LNCAP (cell line): ENCODE measurements around the gene KRT6B.

Experiments used
- TF ChIP-seq, protein P1 (sequence below): fragments of 450-650 bp; IDR thresholded peaks from 2 replicates; pipeline ENCODE4 v1.5.1; 2017; ENCODE audit warnings: mild to moderate bottlenecking

The KRT6B gene

DNA sequence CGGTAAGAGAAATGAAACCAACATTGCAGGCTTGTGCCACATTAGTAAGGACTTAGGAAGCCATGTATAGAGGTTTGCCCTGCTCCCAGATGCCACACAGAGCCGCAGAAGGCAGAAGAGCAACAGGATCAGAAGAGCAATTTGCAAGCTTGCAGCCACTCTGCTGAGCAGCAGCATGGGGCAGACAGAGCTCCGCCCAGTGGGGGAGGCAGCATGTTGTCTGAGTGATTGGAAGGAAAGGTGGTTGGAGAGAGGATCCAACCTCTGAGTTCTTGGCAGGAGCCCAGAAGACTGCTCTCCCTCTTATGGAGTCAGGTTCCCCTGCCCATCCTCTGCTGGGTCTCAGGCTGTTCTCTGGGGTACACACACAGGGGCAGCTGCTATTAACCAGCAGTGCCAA, 43.4 kb upstream of the KRT6B start:
- TF ChIP-seq, protein P1, sequence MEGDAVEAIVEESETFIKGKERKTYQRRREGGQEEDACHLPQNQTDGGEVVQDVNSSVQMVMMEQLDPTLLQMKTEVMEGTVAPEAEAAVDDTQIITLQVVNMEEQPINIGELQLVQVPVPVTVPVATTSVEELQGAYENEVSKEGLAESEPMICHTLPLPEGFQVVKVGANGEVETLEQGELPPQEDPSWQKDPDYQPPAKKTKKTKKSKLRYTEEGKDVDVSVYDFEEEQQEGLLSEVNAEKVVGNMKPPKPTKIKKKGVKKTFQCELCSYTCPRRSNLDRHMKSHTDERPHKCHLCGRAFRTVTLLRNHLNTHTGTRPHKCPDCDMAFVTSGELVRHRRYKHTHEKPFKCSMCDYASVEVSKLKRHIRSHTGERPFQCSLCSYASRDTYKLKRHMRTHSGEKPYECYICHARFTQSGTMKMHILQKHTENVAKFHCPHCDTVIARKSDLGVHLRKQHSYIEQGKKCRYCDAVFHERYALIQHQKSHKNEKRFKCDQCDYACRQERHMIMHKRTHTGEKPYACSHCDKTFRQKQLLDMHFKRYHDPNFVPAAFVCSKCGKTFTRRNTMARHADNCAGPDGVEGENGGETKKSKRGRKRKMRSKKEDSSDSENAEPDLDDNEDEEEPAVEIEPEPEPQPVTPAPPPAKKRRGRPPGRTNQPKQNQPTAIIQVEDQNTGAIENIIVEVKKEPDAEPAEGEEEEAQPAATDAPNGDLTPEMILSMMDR, result no peak

DNA sequence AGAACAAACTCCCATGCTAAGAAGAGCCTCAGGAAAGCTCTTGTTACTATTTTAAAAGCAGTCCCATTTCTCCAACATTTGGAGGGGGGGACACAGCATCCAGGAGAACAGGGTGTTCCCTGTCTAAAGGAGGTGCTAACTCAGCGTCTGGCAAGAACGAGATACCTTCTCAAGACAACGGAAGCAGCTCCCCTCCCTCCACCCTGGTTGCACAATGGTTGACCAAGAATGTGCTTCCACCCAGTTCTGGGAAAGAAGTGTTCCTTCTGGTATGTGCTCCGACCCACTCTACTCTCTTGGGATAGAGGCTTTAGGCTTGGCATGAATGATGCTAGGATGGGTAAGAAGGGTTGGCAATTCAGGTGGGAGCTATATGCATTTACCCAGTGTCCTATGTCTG, 42.6 kb upstream of the KRT6B start:
- TF ChIP-seq, protein P1, result no peak

DNA sequence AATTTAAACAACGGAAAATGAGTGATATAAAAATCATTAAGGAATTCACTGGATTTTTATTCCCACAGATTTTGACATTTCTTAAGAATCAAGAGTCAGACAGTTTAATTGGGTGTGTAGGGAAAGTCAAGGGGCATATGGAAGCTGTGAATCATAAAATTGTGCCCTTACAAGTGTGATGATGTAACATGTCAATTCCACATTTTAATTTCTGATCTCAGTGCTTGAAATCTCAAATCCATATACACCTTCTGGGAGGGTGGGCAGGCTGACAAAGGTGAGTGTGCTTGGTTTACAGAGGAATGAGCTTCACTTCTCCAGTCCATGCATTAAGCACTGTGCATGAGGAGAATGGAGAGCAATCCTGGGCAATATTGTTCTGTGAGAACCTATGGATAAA, 42.2 kb upstream of the KRT6B start:
- TF ChIP-seq, protein P1, result no peak

DNA sequence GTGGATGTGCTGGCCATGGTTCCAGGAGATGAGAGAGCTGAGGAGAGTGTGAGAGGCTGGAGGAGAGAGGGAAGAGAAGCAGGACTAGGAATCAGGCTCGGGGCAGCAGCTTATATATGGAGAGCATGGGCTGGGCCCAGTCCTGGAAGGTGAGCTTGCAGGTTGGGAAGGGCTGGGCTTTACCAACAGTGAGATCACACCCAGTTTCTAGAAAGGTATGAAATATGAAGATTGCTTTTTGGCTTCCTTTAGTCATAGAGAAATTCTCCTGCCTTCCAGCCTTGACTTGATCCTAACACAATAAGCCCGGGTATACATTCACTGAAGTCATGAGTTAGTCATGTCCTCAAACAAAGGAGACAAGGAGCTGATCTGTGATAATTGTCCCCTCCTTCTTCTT, 41.2 kb upstream of the KRT6B start, which contains the start of gene KRT6A:
KRT6A (minus strand) TSS at position 86 of the 400 bp plus-strand sequence; CDS start at position 17, 69 bp downstream.
- TF ChIP-seq, protein P1, result no peak

DNA sequence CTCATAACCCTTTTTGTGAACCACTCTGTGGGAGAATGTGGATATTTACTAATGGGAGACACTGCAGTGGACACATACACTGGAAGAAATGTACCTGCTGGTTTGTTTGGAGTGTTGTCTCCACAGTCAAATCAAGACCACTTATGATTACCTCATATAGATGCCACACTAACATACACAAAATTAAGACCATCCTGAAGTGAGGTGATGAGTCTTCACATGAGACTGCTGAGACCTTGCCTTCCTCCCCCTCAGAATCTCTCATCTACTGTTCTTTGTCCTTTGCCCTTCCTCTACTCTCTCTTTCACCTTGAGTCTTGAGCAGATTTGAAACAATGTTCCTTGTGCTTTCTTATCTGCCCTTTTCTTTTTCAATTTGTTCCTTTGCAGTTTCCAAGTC, 36.8 kb upstream of the KRT6B start:
- TF ChIP-seq, protein P1, result no peak

DNA sequence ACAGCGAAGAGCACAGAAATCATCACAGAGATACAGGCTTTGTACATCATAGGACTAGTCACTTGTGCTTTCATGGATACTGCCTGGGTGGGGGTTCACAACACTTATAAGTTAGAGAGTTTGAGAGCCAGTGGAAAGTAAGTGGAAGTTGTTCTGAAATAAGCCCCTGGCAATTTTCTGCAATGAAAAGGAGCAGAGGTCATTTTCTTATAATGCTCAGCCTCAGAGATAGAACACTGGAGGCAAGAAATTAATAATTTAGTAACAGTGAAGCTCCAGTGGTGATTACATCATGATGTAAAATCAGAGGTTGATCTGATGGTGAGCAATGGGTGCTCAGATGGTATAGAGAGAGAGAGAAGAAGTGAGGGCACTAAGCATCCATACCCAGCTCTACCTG, 35.3 kb upstream of the KRT6B start:
- TF ChIP-seq, protein P1, result no peak

DNA sequence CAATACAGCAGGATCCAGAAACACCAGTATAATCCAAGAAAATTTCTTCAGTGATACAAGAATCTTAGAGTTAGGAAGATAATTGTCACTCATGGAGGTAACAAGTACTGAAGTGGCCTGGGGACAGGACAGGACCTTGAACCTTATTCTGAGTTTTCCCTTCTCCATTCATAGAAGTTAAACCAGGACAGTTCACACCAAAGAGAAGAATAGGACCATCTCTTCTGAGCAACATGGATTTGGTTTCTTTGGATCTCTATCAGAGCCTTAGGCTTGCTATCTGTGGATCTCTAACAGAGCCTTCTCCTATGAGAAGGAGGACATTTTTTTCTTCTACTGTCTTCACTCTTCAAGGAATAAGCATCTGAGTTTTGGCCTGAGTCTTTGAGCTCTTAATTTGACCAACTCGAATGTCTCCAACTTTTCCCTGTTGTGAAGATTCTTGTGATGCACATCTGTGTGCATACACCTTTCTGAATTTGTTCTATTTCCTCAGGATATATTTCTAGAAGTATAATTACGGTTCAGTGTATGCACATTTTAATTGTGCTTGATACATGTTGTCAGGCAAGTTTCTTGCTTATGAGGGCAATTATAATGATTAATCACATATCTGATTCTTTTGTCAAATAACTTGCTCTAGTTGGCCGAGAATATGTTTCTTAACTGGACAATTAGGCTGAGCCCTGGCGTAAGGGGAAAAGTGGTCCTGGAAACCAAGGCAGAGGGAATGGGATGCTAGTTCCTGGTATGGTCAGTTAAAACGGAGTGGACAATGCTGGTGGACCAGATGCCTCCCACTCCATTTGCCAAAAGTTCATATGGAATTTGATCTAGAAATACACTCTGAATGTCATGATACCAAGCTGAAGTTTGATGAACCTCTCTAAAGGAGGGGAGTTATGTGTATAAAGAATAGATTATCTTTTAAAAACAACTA, 34.5 kb upstream of the KRT6B start:
- TF ChIP-seq, protein P1, result no peak
